ENCODE measurements around the gene PAM. TPM values are rescaled to one million over a fixed set of nuclear protein-coding genes. Genes with fewer than 3 reads are reported as not detected.

PAM gene
- total RNA-seq, 4 donors from 2014 or later: 37.8 to 144 (median 92.7) TPM

DNA sequence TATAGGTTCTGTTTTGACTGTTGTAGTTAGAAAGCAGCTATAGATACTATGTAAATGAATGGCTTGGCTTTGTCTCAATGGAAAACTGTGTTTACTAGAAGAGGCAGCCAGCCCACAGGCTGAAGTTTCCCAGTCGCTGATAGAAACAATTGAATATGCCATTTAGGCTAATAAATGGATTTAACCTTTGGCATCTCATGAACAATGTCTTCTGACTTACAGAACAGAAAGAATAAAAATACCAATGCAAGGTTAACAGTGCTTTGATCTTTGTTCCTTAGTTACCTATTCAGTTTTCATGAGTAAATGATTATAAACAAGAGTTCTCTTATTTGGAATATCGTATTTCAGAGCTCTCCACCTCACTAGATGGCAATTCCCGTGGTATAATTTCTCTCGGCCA lies 120.6 kb downstream of the PAM start:
- 56 to 64% methylated on average over 4 of the region's 4 CpGs for WGBS, 2 donors
- intact Hi-C loops (cut with DNase I; ENCODE audit: low total_unique reads): no loop called here
- no peak for TF ChIP-seq POLR2A (IDR thresholded peaks at IDR 0.05)
- TF ChIP-seq, protein P1, sequence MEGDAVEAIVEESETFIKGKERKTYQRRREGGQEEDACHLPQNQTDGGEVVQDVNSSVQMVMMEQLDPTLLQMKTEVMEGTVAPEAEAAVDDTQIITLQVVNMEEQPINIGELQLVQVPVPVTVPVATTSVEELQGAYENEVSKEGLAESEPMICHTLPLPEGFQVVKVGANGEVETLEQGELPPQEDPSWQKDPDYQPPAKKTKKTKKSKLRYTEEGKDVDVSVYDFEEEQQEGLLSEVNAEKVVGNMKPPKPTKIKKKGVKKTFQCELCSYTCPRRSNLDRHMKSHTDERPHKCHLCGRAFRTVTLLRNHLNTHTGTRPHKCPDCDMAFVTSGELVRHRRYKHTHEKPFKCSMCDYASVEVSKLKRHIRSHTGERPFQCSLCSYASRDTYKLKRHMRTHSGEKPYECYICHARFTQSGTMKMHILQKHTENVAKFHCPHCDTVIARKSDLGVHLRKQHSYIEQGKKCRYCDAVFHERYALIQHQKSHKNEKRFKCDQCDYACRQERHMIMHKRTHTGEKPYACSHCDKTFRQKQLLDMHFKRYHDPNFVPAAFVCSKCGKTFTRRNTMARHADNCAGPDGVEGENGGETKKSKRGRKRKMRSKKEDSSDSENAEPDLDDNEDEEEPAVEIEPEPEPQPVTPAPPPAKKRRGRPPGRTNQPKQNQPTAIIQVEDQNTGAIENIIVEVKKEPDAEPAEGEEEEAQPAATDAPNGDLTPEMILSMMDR (IDR thresholded peaks at IDR 0.05): no peak
- H3K4me3 ChIP-seq (ENCODE audit: low read depth, poor library complexity, severe bottlenecking): no peak overlapping the region
- no peak for DNase-seq (ENCODE audit: low spot score in 2 of 2)

DNA sequence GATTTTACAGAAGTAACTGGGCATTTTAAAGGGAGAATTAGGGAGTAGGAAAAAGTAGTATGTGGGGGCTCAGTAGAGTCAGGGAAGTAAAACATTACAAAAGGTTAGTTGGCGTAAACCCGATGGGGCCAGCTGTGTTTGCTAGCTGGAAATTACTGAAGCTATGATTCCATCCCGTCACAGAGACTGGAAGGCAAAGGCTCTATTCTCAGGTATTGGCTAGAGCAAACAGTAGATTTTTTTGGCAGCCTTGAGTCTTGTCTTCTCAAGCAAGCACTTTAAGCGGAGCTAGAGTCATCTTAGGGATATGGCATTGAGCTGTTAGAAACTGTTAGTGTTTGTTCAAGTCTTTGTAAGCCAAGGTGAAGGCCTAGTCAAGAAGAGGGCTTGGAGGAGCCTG lies 121.5 kb downstream of the PAM start:
- intact Hi-C loops (cut with DNase I; ENCODE audit: low total_unique reads): no loop called here
- no peak for DNase-seq (ENCODE audit: low spot score in 2 of 2)
- 96 to 98% methylated on average over 4 of the region's 4 CpGs for WGBS, 2 donors
- H3K4me3 ChIP-seq (ENCODE audit: low read depth, poor library complexity, severe bottlenecking): no peak overlapping the region
- TF ChIP-seq, protein P1 (IDR thresholded peaks at IDR 0.05): no peak
- no peak for TF ChIP-seq POLR2A (IDR thresholded peaks at IDR 0.05)

DNA sequence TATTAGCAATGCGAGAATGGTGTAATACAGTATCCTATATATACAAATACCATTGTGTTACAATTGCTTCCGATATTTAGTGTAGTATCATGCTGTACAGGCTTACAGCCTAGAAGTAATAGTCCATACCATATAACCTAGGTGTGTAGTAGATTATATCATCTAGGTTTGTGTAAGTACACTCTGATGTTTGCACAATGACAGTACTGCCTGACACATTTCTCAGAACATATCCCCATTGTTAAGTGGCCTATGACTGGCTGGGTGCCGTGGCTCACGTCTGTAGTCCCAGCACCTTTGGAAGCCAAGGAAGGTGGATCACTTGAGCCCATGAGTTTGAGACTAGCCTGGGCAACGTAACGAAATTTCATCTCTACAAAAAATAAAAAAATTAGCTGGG lies 124.6 kb downstream of the PAM start:
- intact Hi-C loops (cut with DNase I; ENCODE audit: low total_unique reads): no loop called here
- no peak for DNase-seq (ENCODE audit: low spot score in 2 of 2)
- no peak for TF ChIP-seq POLR2A (IDR thresholded peaks at IDR 0.05)
- TF ChIP-seq, protein P1 (IDR thresholded peaks at IDR 0.05): no peak
- WGBS, 2 donors: 94 to 97% methylated on average over 6 of the region's 6 CpGs
- H3K4me3 ChIP-seq (ENCODE audit: low read depth, poor library complexity, severe bottlenecking): no peak overlapping the region

DNA sequence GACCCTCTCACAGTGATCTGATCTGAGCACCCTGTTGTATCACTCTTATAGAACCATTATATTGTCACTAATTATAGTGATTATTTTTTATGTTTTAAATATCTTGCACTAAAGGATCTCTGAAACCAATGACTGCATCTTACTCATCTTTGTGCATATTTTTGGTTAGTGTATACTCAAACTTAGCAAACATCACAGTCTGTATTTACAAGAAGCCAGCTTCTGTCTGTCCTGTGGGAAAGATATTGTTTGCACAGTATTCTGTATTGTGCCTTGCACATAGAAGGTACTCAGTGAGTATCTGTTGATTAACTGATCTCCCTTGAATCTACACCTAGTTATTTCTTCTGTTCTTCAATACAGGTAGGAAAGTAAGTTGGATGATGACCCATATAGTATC lies 131.5 kb downstream of the PAM start:
- H3K4me3 ChIP-seq (ENCODE audit: low read depth, poor library complexity, severe bottlenecking): no peak overlapping the region
- no peak for TF ChIP-seq POLR2A (IDR thresholded peaks at IDR 0.05)
- TF ChIP-seq, protein P1 (IDR thresholded peaks at IDR 0.05): no peak
- intact Hi-C loops (cut with DNase I; ENCODE audit: low total_unique reads): no loop called here
- DNase-seq (ENCODE audit: low spot score in 2 of 2): no peak

DNA sequence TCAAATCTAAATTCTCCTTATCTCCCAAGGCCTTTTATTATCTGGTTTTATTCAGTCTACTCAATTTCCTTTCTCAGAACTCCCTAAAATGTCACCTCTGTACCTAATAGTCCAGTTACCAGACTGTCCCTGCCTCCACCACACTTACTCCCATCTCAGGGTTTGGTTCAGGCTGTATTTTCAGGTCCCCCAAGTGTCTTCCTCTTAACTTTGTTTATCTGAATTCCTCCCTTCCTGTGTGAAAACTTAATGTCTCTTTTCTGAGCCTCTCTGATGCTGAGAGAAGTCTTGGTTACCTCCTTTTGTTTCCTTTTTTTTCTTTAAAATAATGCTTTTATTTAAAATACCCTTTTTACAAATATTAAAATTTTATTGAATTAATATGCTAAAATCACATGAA lies 133.4 kb downstream of the PAM start:
- intact Hi-C loops (cut with DNase I; ENCODE audit: low total_unique reads): no loop called here
- no peak for TF ChIP-seq POLR2A (IDR thresholded peaks at IDR 0.05)
- TF ChIP-seq, protein P1 (IDR thresholded peaks at IDR 0.05): no peak
- no peak for DNase-seq (ENCODE audit: low spot score in 2 of 2)
- H3K4me3 ChIP-seq (ENCODE audit: low read depth, poor library complexity, severe bottlenecking): no peak overlapping the region

DNA sequence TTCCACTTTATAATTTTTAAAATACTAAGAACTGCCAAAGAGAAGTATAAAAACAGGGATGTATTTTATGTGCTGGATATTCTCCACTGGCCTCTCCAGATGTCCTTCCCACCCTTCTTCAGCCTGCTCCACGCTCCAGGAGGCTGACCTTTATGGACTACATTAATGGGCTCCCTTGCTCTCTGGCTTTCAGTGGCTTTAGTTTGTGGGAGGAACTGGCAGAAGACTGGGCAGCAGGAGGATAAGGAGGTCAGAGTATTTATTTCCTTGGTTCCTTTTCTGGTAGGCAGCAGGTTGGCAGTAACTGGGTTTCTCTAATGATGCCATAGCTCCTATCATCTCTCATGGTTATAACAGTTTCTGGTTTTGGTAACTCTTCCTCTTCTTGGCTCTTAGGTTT lies 133.9 kb downstream of the PAM start:
- H3K4me3 ChIP-seq (ENCODE audit: low read depth, poor library complexity, severe bottlenecking): no peak overlapping the region
- 54 to 84% methylated on average over 1 of the region's 1 CpG for WGBS, 2 donors
- TF ChIP-seq POLR2A (IDR thresholded peaks at IDR 0.05): no peak
- TF ChIP-seq, protein P1 (IDR thresholded peaks at IDR 0.05): no peak
- no peak for DNase-seq (ENCODE audit: low spot score in 2 of 2)
- intact Hi-C loops (cut with DNase I; ENCODE audit: low total_unique reads): no loop called here
